Right ventricle myocardium superior (tissue), 1 donor: ENCODE measurements around the gene PRODH. TPM values are rescaled to one million over a fixed set of nuclear protein-coding genes. Genes with fewer than 3 reads are reported as not detected.

Experiments used
- total RNA-seq: library from RNA; stranded (reverse); fragmentation: NEBNext Ultra II Directional; extraction: Animal tissue kit (Norgen Biotek cat#: 25700); gene quantifications from one replicate; pipeline ENCODE4 v1.2.1, GENCODE V29; 2021
- donor health status: DM: no; HTN: yes; CAD: no; lungs with severe emphysema.

The PRODH gene
- total RNA-seq, 1 donor from 2014 or later, result 11.9 TPM

Other genes with a start within 250 kb of the PRODH start
- gene DGCR6, start 30.0 kb downstream of the PRODH start, total RNA-seq, result 13.8 TPM
- gene DGCR2, start 186.1 kb upstream of the PRODH start, total RNA-seq, result 29.7 TPM
- gene TSSK2, start 195.0 kb upstream of the PRODH start, total RNA-seq, result not detected
- 6.7 TPM for gene ESS2, start 208.4 kb upstream of the PRODH start, total RNA-seq
- not detected for gene GSC2, start 214.0 kb upstream of the PRODH start, total RNA-seq
- 26.6 TPM for gene SLC25A1, start 242.4 kb upstream of the PRODH start, total RNA-seq